Myocyte (in vitro differentiated cells): ENCODE measurements around the gene SLC8A2. TPM values are rescaled to one million over a fixed set of nuclear protein-coding genes. Genes with fewer than 3 reads are reported as not detected.
A peak's percentile ranks its signal among the peaks of the same experiment; 100 is the strongest.

Experiments
- DNase-seq: peaks from one replicate; pipeline ENCODE4 v3.0.0-alpha.2; 2012; ENCODE audit warnings: low read depth
- total RNA-seq: library from RNA; depleted of rRNA; stranded (reverse); fragments of >200 nt; gene quantifications from 2 replicates; pipeline ENCODE4 v1.2.3, GENCODE V29; 2014

SLC8A2 gene
- total RNA-seq, 1 donor from 2014 or later, result not detected

DNA sequence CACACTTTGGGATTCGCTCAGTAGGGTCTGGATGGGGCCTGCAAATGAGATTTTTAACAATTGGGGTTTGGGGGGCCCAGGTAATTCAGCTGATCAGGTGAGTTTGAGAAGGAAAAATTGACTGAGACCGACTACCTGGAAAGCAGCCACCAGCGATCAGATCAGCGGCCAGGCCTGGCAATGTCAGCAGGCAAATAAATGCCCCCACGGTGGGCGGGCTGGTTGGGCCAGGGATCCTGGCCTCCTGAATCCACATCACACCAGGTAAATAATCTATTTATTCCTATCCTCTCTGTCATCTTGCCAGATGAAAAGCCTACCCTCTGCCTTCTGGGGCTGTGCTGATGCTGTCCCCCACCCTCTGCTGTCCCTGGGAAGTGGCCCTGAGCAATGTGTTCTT, 33.8 kb upstream of the SLC8A2 start:
- DNase-seq, result no peak

DNA sequence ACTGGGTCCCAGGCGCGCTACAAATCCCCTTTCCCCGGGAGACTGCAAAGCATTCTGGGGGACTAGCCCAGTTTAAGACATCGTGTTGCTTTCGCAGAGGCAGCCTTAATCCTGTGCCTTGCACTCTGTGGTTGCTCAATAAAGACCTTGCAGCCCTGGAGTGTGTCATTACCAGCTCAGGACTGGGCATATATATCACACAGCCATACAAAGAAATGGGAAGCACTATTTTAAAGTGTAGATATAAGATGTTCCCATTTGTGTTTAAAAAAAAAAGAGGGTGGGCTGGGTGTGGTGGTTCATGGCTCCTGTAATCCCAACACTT, 32.1 kb upstream of the SLC8A2 start:
- no peak for DNase-seq

DNA sequence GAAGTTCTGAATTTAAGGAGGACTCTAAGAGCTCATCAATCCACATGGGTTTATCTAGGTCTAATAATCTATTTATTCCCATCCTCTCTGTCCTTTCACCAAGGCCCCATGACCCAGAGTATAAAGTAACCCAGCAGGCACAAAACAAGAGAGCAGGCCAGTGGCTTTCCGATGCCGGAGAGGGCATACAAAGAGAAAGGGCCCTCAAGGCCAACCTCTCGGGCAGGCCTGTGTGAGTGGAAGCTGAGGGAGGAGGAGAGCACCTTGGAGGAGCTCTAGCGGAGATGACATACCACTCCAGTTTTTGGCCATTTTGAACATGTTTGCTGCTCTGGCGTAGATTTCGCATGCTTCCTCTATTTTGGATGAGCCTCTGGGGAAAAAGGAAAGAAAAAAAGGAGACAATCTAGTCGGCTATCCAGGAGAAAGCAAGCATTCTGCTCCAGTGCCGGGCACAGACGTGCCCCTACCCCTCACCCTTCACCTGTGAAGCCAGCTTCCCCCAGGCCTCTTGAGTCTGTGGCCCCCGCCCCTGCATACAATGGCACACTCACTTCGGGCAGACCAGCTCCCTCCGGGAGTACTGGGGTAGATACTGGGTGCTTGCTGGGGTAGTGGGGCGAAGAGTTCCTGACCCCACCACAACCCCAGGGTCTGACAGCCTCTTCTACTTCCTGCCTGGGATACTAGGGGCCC, 31.6 kb upstream of the SLC8A2 start:
- no peak for DNase-seq

DNA sequence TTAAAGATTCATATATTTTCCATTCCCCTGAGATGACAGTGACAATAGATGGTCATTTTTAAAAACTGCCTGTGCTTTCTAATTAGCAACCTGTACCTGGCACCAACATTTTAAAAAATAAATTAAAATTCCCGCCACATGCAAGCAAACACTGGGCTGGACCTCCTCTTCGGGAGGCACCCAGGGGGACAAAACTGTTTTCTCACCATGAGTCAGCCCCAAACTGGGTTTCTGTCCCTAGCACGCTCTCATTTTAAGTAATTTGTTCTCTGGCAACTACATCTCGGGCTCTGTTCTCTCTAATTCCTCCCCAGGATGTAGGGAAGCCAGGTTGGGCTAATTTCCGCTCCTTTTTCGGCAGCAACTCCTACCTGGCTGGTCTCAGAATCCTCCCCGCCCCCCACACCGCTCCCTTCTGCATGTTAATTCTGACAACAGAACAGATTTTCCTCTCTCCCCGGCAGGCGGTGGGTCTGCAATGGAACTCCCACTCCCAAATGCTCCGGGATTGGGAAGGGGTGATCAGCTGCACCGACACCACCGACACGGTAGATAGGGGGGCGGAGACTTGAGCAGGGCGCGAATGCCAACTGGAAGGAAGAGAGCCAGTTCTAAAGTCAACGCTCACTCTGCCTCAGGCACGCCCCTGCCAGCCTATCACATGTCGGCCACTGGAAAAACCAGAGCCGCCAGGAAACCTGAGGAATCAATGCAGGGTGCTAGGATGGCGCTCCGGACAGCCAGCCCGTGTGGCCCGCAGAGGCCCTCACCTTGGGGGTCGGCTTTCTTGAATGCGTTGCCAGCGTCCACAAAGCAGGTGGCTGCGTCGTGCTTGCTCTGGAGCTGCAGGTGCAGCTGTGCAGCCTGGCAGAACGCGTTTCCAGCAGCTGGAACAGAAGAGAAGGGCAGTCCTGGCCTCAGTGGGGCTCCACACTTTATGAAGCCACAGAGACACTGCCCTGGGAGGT, 28.5 kb upstream of the SLC8A2 start:
- DNase-seq, result no peak

DNA sequence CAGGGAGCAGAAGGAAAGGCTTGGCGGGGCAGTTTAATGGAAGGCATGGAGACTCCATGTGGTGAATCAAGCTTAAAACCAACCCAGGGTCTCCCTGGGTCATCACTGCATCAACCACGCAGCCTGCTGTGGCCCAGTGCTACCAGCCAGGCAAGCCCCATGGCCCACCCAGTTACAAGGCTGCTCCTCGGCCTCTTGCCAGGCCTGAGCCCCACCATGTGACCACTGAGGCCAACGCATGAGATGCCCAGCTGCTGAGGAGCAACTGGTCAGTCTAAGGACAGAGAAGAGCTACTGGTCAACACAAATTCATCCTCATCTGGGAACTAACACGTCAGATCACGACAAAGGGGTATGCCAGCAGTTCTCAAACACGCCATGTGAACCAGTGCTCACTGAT, 27.7 kb upstream of the SLC8A2 start:
- DNase-seq, result peak; percentile 90

DNA sequence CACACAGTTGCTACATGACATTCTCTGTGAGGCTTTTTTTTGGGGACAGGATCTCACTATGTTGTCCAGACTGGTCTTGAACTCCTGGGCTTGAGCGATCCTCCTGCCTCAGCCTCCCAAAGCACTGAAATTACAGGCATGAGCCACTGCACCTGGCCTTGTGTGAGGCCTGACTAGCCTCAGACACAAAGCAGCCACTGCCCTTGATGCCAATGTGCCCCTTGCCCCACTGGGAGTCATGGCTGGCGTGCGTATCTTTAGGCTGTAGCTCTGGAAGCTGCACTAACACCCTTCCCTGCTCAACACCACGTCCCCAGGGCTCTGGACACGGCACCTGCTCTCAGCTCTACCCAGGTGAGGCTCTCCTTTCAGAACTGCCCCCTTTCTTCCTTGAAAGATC, 26.9 kb upstream of the SLC8A2 start:
- DNase-seq, result no peak

DNA sequence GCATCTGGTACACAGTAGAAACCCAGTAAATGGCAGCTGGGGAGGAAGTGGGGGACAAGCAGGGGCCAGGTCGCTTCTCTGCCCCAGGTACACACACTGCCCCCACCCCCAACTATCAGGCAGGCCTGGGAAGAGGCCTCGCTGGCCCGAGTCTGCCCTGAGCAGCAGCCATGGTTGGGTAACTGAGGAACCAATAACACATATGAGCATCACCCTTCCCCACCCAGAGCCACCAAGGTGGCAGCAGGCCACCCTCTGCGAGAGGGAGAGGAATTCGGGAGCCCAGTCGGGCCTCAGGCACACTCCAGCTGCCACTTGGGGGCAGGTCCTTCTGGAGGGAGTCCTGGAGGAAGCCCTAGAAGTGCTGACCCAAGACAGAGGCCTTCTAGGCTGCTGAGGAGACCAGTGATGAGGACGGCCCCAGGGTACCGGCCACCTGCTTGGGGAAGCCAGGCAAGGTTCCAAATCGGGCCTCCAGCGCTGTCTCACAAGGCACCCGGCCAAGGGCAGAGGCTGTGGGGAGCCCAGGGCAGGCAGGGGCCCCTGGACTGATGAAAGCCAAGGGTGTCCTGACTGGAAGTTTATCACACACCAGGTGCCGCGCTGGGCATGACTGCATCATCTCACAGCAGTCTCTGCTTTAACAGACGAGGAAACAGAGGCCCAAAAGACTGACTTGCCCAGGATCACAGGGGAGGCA, 26.3 kb upstream of the SLC8A2 start:
- no peak for DNase-seq

DNA sequence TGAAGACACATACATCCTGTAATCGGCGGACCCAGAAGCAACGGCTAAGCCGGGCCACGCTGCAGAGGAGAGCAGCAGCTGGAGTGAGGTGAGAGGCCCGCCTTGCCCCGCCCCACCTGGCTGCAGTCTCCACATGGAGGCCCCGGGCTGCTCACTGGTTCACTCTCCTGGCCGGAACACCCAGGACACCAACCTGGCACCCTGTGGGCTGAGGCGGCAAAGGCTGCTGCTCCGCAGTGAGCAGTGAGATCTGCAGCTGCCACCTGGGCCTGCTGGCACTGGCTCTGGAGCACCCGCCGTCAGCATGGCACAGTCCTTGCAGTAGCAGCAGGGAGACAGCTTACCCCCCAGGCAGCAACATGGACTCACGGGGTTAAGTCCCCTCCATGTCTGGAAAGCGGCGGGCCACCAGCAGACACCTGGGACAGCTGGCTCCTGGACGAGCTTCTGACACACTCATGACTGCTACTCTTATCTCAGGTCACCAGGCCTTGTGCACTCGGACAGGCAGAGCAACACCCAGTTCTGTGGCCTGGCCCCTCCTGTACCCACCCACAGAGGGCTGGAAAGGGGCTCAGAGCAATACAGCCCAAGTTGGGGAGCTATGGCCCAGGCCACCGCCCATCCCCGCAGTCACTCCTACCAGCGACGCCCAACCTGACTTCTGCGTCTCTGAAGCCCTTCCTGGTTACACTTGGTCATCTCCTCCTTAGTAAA, 25.5 kb upstream of the SLC8A2 start:
- DNase-seq, result no peak

DNA sequence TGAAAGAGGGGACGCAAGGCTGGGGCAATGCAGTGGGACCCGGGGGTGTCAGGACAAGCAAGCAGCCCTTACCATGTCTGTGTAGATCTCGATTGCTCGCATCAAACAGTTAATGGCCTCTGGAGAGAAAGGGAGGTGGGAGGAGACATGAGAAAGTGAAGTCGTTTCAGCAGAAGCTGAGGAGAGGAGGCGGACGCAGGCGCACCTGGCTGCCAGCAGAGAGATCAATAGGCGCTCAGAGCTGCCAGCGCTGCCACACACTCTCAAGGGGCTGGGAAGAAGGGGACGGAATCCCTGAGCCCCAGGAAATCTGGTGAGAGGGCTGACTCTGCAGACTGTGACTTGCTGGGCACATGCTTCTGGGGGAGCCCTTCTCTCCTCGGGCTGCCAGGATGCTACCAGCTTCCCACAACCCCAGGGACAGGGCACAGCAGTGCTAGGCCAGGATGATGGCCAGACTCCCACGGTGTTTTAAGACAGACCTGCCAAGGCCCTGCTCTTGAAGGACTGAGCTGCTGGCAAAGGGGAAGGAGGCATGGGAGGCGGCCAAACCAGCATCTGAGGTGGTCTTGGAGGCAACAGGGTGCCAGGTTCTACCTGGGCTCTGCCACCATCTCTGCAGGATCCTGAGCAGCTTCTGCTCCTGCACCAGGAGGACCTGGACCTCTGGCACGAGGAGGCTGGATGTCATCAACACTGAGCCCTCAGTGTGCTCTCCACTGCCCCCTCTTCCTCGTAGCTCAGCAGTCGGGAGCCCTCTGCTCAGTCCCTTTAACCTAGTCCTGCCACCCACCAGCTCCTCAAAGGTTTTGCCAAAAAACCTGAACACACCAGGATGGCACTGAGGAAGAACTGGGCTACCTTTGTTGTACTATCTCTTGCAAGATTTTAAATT, 24.0 kb upstream of the SLC8A2 start:
- DNase-seq, result no peak

DNA sequence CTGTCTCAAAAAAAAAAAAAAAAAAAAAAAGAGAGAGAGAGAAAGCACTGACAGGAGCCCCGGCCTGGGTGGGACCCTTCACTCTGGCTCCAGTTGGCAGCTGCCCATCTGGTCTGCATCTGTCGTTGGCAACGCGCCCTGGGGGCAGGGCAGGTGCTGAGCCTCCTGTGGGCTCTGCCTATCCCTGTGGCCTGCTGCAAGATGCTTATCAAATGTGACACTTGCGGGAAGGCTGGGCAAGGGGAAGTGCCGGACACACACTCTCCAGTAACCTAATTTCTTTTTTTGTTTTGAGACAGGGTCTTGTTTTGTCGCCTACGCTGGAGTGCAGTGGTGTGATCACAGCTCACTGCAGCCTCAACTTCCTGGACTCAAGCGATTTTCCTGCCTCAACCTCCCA, 23.0 kb upstream of the SLC8A2 start:
- peak; percentile 89 for DNase-seq

DNA sequence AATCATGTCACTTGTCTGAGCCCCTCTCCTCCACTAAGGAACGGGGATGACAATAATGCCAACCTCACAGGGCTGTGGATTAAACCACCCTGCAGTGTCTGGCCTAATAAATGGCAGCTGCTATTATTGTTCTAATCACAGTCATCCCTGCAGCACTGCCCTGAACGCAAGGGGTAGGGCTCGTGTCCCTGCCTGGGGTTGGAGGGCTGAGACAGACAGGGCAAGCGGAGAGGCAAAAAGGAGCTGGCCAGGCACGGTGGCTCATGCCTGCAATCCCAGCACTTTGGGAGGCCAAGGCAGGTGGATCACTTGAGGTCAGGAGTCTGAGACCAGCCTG, 22.5 kb upstream of the SLC8A2 start:
- DNase-seq, result peak; percentile 58

DNA sequence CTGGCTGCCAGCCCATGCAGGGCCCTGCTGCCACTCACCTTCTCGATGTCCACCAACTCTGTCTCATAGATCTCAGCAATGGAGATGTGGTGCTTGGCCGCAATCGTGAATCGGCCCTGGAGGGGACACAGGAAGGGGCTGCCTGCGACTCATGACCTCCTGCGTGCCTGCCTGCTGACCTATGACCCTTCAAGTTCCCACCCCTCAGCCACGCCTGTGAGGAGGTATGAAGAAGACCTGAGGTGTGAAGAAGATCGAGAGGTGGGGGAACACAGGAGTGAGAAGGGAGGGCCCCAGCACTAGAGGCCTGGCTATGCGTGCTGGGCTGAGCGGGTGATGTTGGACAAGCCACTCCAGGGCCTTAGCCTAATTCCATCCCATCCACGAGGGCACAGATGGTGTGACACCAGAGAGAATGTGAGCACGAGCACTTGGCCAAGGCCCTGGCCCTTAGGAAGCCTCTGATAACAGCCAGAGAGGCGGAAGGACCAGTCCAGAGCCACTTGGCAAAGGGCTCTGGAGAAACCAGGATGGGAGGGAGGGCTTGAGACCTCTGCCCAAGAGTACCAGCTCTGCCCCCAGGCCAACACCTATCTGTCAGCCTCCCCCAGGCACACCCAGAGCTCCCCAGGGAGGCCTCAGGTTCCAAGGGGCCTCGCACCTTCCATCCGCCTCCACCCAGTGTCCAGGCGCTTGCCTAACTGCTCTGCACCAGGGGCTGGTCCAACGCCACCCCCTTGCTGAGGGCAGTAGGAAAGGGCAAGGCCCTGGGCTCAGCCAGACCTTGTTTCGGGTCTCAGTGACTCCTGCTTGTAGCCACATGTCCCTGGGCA, 21.9 kb upstream of the SLC8A2 start:
- no peak for DNase-seq

DNA sequence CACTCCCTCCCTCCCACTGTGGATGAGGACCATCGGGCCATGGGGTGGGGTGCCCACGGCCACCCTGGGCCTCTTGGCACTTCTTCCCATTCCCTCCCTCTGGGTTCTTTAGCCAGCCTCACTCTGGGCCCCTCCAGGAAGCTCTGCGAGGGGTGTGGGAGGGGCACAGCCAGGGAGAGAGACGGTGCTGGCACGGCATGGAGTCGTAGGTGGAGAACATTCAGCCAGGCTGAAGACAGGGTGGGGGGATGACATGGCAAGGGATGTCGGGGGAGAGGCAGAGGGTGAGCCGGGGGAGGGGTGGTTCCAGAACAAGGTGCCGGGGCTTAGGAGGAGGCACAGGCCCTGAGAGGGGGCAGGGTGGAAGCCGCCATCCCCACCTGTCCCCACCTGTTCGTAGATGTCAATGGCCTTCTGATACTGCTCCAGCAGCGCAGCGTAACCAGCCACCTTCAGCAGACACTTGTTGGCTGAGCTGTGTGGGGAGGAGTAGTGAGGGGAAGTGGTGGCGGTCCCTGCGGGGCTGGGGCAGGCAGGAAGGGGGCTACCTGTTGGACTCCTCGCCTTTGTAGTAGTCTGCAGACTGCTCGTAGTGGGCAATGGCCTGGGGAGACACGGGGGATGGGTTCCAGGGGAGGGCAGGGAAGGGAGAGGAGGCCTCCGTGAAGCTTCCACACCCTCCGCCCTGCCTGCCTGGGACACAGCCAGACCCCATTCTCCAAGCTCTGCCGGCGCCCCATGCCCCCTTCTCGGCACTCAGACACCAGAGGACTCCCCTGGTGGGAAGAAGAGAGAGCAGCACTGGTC, 21.1 kb upstream of the SLC8A2 start:
- no peak for DNase-seq

DNA sequence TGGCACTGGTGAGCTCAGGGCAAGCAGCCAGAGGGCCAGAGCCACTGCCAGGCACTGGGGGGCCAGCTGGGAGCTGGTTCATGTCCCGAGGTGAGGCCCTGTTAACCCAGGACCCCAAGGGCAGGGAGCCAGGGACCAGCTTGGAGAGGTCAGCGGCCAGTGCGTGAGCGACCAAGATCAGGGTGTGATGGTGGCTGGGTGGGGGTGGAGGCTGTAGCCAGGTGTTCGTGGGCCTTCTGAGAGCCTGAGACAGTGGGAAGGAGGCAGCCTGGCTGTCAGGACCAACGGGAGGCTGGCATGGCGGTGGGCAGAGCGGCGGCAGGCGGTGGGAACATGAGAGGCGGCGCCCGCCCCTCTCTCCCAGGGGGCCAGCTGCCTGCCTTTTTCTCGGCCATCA, 20.4 kb upstream of the SLC8A2 start:
- no peak for DNase-seq

DNA sequence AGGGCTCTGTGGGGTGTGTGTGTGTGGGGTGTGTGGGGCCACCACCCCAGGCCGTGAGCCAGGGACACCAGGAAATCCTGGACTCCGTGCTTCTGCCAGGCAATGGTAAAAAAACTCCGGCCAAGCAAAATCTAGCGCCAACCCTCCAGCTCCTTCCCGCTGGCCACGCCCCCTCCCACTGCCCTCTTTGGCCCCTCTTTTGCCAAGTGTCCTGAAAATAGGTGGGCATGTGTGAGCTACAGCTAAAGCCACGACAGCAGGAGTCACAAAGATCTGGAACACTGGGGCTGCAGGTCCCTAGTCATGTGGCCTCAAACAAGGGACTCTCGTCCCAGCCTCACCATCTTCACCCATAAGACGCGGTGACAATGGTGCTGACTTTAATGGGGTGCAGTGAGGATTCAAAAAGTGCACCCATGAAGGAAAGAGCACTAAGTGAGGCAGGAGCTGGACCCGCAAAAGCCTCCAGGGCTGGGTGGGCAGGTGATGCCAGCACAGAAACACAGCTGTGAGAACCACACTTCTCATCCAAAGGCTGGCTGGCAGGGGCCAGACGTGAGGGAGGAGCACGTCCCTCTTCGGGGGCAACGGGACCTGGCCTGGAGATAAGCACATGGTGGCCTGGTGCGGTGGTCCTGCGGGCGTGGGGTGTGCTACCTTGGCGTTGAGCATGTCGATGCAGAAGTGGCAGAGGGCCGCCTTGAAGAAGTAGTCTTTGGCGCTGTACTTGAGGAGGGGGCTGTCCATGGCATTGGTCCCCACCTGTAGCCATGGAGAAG, 19.9 kb upstream of the SLC8A2 start:
- DNase-seq, result no peak

DNA sequence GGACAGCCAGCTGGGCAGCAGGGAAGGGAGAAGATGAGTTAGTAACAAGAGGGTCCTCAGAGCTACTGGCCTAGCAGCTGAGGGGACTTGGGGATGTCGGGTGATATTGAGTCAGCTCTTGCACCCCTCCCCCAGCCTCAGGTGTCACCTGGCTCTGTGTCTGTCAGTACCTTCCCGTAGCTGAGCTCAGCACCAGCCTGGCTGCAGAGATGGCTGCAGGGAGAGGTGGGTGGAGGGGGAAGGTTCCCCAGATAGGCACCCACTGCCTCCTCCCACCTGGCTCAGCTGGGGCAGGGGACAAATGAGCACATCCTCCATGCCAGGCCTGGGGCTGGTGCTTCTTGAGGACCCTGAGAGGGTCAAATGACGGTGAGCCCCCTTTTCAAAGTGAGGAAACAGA, 19.2 kb upstream of the SLC8A2 start:
- DNase-seq, result no peak

DNA sequence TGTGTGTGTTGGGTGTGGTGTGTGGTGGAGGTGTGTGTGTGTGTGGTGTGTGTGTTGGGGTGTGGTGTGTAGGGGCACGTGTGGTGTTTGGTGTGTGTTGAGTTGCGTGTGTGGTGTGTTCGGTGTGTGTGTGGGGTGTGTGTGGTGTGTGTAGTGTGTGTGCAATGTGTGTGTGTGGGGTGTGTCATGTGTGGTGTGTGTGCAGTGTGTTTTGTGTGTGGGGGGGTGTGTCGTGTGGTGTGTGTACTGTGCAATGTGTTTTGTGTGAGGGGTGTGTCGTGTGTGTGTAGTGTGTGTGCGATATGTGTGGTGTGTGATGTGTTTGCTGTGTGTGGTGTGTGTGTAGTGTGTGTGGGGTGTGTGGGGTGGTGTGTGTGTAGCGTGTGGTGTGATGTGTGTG, 18.3 kb upstream of the SLC8A2 start:
- no peak for DNase-seq
